Neural progenitor cell (in vitro differentiated cells): ENCODE data around the gene DUSP2. TPM values are rescaled to one million over a fixed set of nuclear protein-coding genes. Genes with fewer than 3 reads are reported as not detected.

ENCODE experiments used
- DNase-seq: peaks from one replicate; pipeline ENCODE4 v3.0.0-alpha.2; 2016; ENCODE audit warnings: low spot score
- H2AFZ ChIP-seq: fragments of 200-600 bp; sonication (generic); replicated peaks from 2 replicates; pipeline ENCODE4 v1.6.1; 2016; ENCODE audit warnings: antibody characterized with exemption
- H3F3A ChIP-seq: fragments of 200-600 bp; sonication (generic); 2 replicates; pipeline ENCODE4 v1.6.1; 2016; ENCODE audit warnings: antibody characterized with exemption, low read depth
- H3K27ac ChIP-seq: fragments of 200-600 bp; sonication (generic); 2 replicates; pipeline ENCODE4 v1.5.1; 2016; ENCODE audit warnings: mild to moderate bottlenecking
- H3K27me3 ChIP-seq: fragments of 200-600 bp; sonication (generic); 2 replicates; pipeline ENCODE4 v1.6.1; 2016; ENCODE audit warnings: mild to moderate bottlenecking, moderate library complexity
- H3K36me3 ChIP-seq: fragments of 200-600 bp; sonication (generic); 2 replicates; pipeline ENCODE4 v1.5.1; 2016
- H3K4me1 ChIP-seq: fragments of 200-600 bp; sonication (generic); 2 replicates; pipeline ENCODE4 v1.6.1; 2016; ENCODE audit warnings: mixed run types
- H3K4me2 ChIP-seq: fragments of 200-600 bp; sonication (generic); 2 replicates; pipeline ENCODE4 v1.6.1; 2016
- H3K4me3 ChIP-seq: fragments of 200-600 bp; sonication (generic); 2 replicates; pipeline ENCODE4 v1.5.1; 2016
- H3K79me2 ChIP-seq: fragments of 200-600 bp; sonication (generic); 2 replicates; pipeline ENCODE4 v1.6.1; 2016; ENCODE audit warnings: low read depth
- H3K9ac ChIP-seq: fragments of 200-600 bp; sonication (generic); 2 replicates; pipeline ENCODE4 v1.6.1; 2016
- H3K9me3 ChIP-seq: fragments of 200-600 bp; sonication (generic); 2 replicates; pipeline ENCODE4 v1.5.1; 2016; ENCODE audit warnings: low read depth
- H4K20me1 ChIP-seq: fragments of 200-600 bp; sonication (generic); 2 replicates; pipeline ENCODE4 v1.6.1; 2016; ENCODE audit warnings: low read depth
- H3K27ac Mint-ChIP-seq: 3 replicates; pipeline ENCODE4 v1.8.0; 2021; ENCODE audit warnings: mixed read lengths
- H3K27me3 Mint-ChIP-seq: 2 replicates; pipeline ENCODE4 v1.8.0; 2022; ENCODE audit warnings: low read depth, mild to moderate bottlenecking, inconsistent platforms, moderate library complexity, mixed read lengths; ENCODE audit not compliant: insufficient read depth
- H3K36me3 Mint-ChIP-seq: 3 replicates; pipeline ENCODE4 v1.8.0; 2021; ENCODE audit warnings: mixed read lengths
- H3K4me1 Mint-ChIP-seq: 3 replicates; pipeline ENCODE4 v1.8.0; 2021; ENCODE audit warnings: mixed read lengths
- H3K4me3 Mint-ChIP-seq: 3 replicates; pipeline ENCODE4 v1.8.0; 2021; ENCODE audit warnings: mild to moderate bottlenecking, moderate library complexity, mixed read lengths
- H3K9me3 Mint-ChIP-seq: 3 replicates; pipeline ENCODE4 v1.8.0; 2020; ENCODE audit warnings: mixed read lengths
- EZH2 ChIP-seq: fragments of 200-600 bp; sonication (generic); IDR thresholded peaks from 2 replicates; pipeline ENCODE4 v1.6.1; 2017; ENCODE audit warnings: antibody characterized with exemption, mild to moderate bottlenecking, moderate library complexity
- EZH2phosphoT487 ChIP-seq: fragments of 200-600 bp; sonication (generic); IDR thresholded peaks from 2 replicates; pipeline ENCODE4 v1.6.1; 2017; ENCODE audit warnings: antibody characterized with exemption
- total RNA-seq: library from RNA; depleted of rRNA; stranded (reverse); fragments of >200 nt; gene quantifications from 2 replicates; pipeline ENCODE4 v1.2.3, GENCODE V29; 2015; ENCODE audit warnings: low replicate concordance
- TF ChIP-seq, protein P1 (sequence below): fragments of 200-600 bp; sonication (generic); IDR thresholded peaks from 2 replicates; pipeline ENCODE4 v1.5.1; 2017; ENCODE audit warnings: antibody characterized with exemption, mild to moderate bottlenecking

DUSP2 gene
- total RNA-seq, 1 donor from 2014 or later = not detected

DNA sequence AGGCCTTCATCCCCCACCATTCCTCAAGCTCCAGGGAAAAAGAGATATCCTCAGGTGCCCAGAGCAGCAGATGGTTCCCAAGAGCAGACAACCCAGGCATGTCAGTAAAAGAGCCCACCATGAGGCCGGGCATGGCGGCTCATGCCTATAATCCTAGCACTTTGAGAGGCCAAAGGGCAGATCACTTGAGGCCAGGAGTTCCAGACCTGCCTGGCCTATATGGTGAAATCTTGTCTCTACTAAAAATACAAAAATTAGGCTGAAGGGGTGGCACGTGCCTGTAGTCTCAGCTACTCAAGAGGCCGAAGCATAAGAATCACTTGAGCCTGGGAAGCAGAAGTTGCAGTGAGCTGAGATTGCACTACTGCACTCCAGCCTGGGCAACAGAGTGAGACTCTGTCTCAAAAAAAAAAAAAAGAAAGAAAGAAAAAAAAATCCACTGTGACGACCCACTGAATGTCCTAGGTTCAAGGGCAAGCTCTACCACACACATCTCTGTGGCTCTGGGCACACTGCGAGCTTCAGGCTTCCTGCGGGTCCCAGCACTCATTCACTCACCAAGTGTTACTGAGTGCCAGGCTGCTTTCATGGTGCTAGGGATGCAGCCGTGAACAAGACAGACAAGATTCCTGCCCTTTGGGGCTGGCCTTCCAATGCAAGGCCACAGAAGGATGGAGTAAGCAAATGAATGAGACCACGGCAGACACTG is 6.5 kb upstream of the DUSP2 start:
- H4K20me1 ChIP-seq = no peaks in the 10 kb centered on the region
- no peak for DNase-seq
- H3K36me3 ChIP-seq = no peaks in the 10 kb centered on the region
- peak overlapping the region; percentile 38 for H3K4me2 ChIP-seq
- no peak overlapping the region for H3K4me3 ChIP-seq
- H3K4me1 ChIP-seq = peaks cover 24% of the 10 kb centered on the region
- H3K9me3 Mint-ChIP-seq = no peaks in the 10 kb centered on the region
- peak overlapping the region; percentile 4 for H3K4me3 Mint-ChIP-seq
- H2AFZ ChIP-seq = peak overlapping the region; percentile 41
- H3K4me1 Mint-ChIP-seq = peaks cover 50% of the 10 kb centered on the region
- no peak overlapping the region for H3K9ac ChIP-seq
- peaks cover 12% of the 10 kb centered on the region for H3K27me3 Mint-ChIP-seq
- H3K27ac Mint-ChIP-seq = peak overlapping the region; percentile 57
- peaks cover 7% of the 10 kb centered on the region for H3K27me3 ChIP-seq
- H3K36me3 Mint-ChIP-seq = no peaks in the 10 kb centered on the region
- TF ChIP-seq EZH2 (no peak), EZH2phosphoT487 (no peak)
- TF ChIP-seq, protein P1, sequence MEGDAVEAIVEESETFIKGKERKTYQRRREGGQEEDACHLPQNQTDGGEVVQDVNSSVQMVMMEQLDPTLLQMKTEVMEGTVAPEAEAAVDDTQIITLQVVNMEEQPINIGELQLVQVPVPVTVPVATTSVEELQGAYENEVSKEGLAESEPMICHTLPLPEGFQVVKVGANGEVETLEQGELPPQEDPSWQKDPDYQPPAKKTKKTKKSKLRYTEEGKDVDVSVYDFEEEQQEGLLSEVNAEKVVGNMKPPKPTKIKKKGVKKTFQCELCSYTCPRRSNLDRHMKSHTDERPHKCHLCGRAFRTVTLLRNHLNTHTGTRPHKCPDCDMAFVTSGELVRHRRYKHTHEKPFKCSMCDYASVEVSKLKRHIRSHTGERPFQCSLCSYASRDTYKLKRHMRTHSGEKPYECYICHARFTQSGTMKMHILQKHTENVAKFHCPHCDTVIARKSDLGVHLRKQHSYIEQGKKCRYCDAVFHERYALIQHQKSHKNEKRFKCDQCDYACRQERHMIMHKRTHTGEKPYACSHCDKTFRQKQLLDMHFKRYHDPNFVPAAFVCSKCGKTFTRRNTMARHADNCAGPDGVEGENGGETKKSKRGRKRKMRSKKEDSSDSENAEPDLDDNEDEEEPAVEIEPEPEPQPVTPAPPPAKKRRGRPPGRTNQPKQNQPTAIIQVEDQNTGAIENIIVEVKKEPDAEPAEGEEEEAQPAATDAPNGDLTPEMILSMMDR = no peak
- no peaks in the 10 kb centered on the region for H3K9me3 ChIP-seq
- H3K27ac ChIP-seq = no peak overlapping the region
- peaks cover 6% of the 10 kb centered on the region for H3F3A ChIP-seq
- no peaks in the 10 kb centered on the region for H3K79me2 ChIP-seq

DNA sequence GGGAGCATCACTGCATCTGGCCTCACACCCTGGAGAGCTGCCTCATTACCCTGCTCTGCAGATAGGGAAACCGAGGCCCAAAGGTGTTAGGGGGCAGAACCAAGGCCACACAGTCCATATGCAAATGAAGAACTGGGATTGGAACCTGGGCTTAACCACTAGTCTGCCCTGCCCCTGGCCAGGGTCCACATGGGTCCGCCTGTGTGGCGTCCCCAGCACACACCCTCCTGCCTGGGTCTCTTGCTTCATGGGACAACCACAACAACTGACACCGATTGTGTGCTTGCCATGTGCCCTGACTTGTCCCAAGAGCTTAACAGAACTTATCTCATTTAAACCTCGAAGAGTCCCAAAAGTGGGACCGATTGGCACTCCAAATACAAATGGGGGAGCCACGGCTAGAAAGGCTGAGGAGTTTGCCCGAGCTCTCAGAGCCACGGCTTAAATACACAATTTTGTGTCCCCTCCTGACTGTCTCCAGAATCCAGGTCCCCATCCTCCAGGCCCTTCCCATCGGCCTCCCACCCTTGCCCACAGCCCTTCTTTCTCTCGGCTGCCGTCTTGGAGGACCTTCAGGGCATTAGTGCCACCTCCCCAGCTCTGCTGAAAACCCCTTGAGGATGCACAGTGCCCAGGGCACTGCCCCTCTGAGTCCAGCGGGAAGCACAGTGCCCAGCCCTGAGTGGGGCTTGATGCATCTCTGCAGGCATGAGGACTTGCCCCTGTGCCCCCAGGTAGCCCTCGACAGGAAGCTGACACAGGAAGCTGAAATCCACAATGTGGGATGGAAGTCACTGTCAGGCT is 5.8 kb upstream of the DUSP2 start:
- peaks cover 6% of the 10 kb centered on the region for H3F3A ChIP-seq
- H3K36me3 Mint-ChIP-seq = no peaks in the 10 kb centered on the region
- H3K27me3 ChIP-seq = peaks cover 15% of the 10 kb centered on the region
- H3K4me2 ChIP-seq = no peak overlapping the region
- H3K9ac ChIP-seq = no peak overlapping the region
- DNase-seq = no peak
- H3K4me1 Mint-ChIP-seq = peaks cover 50% of the 10 kb centered on the region
- TF ChIP-seq EZH2phosphoT487 = no peak
- TF ChIP-seq, protein P1 = no peak
- TF ChIP-seq EZH2 = no peak
- no peaks in the 10 kb centered on the region for H3K36me3 ChIP-seq
- H3K4me3 ChIP-seq = no peak overlapping the region
- H3K27ac ChIP-seq = no peak overlapping the region
- peaks cover 24% of the 10 kb centered on the region for H3K4me1 ChIP-seq
- no peak overlapping the region for H3K4me3 Mint-ChIP-seq
- H3K27me3 Mint-ChIP-seq = peaks cover 17% of the 10 kb centered on the region
- H3K9me3 Mint-ChIP-seq = no peaks in the 10 kb centered on the region
- H3K9me3 ChIP-seq = no peaks in the 10 kb centered on the region
- peak overlapping the region; percentile 57 for H3K27ac Mint-ChIP-seq
- no peaks in the 10 kb centered on the region for H4K20me1 ChIP-seq
- no peak overlapping the region for H2AFZ ChIP-seq
- no peaks in the 10 kb centered on the region for H3K79me2 ChIP-seq

GRCh38 chr2:96150007-96150640 is 4.9 kb upstream of the DUSP2 start:
- no peak for TF ChIP-seq EZH2
- TF ChIP-seq EZH2phosphoT487 = no peak
- TF ChIP-seq, protein P1 = no peak
- Histone ChIP-seq H3K4me1 (peaks cover 24% of the 10 kb centered on the region), H3K4me2 (no peak overlapping the region), H3K4me3 (no peak overlapping the region), H3K27me3 (peaks cover 24% of the 10 kb centered on the region), H3K79me2 (no peaks in the 10 kb centered on the region), H3K9me3 (no peaks in the 10 kb centered on the region), H3K36me3 (no peaks in the 10 kb centered on the region), H3F3A (peaks cover 6% of the 10 kb centered on the region), H4K20me1 (no peaks in the 10 kb centered on the region), H3K9ac (no peak overlapping the region), H2AFZ (no peak overlapping the region), H3K27ac (no peak overlapping the region)
- Mint-ChIP-seq H3K27me3 (peaks cover 17% of the 10 kb centered on the region), H3K27ac (no peak overlapping the region), H3K36me3 (no peaks in the 10 kb centered on the region), H3K9me3 (no peaks in the 10 kb centered on the region), H3K4me3 (no peak overlapping the region), H3K4me1 (peaks cover 44% of the 10 kb centered on the region)
- DNase-seq = no peak
